Upper lobe of left lung (tissue), 6 donors: ENCODE measurements around the gene KRTAP9-9. TPM values are rescaled to one million over a fixed set of nuclear protein-coding genes. Genes with fewer than 3 reads are reported as not detected.
"Not testable (repeated sequence)": the region's sequence is repeated elsewhere in the genome, so short reads cannot be mapped to it uniquely, and the experiment has no call there.

ENCODE experiments used
- ATAC-seq, 2 donors: fragments of 200-7000 bp; cut with Tn5 transposase; one replicate each; pipeline ENCODE4 v1.9.1; 2022; ENCODE audit warnings: mild to moderate bottlenecking in 2 of 2, moderate library complexity in 2 of 2; ENCODE audit not compliant: low FRiP score in 2 of 2
- DNase-seq, 2 donors: peaks; one replicate each; pipeline ENCODE4 v3.0.0-alpha.2; 2019 to 2020
- H3K27ac ChIP-seq, 4 donors: fragments of 200-600 bp; sonication (generic); one replicate each; pipeline ENCODE4 v1.5.1; 2016 to 2019
- H3K27me3 ChIP-seq, 4 donors: fragments of 200-600 bp; sonication (generic); one replicate each; pipeline ENCODE4 v1.5.1; 2017 to 2019
- H3K36me3 ChIP-seq, 4 donors: fragments of 200-600 bp; sonication (generic); one replicate each; pipeline ENCODE4 v1.5.1; 2016 to 2019
- H3K4me1 ChIP-seq, 4 donors: fragments of 200-600 bp; sonication (generic); one replicate each; pipeline ENCODE4 v1.5.1; 2018 to 2019
- H3K4me3 ChIP-seq, 4 donors: fragments of 200-600 bp; sonication (generic); one replicate each; pipeline ENCODE4 v1.5.1; 2017 to 2019; ENCODE audit warnings: mild to moderate bottlenecking in 2 of 4, moderate library complexity in 1 of 4
- H3K9me3 ChIP-seq, 4 donors: fragments of 200-600 bp; sonication (generic); one replicate each; pipeline ENCODE4 v1.5.1; 2018 to 2019
- EP300 ChIP-seq, 4 donors: sonication (generic); formaldehyde crosslinking; IDR thresholded peaks; one replicate each; pipeline ENCODE4 v1.5.1; 2017; ENCODE audit warnings: antibody characterized with exemption in 4 of 4, control low read depth in 2 of 4
- POLR2A ChIP-seq, 4 donors: fragments of 450-650 bp; IDR thresholded peaks; one replicate each; pipeline ENCODE4 v1.5.1; 2016 to 2017; ENCODE audit warnings: antibody characterized with exemption in 4 of 4, mild to moderate bottlenecking in 2 of 4
- POLR2AphosphoS5 ChIP-seq, 2 donors: sonication (generic); formaldehyde crosslinking; IDR thresholded peaks; one replicate each; pipeline ENCODE4 v1.5.1; 2017; ENCODE audit warnings: antibody characterized with exemption in 2 of 2
- whole genome bisulfite sequencing, 2 donors: methylation state at CpG; one replicate each; pipeline ENCODE4 v1.1.5; 2017 to 2018; 5-methylcytosine and 5-hydroxymethylcytosine counted together
- total RNA-seq, 6 donors: library from RNA; depleted of rRNA in 4 of 6; stranded (reverse); fragments of >200 nt in 4 of 6; gene quantifications; one replicate each; pipeline versions ENCODE4 v1.1.0 to v1.2.1, GENCODE V29; 2016 to 2021
- TF ChIP-seq, protein P1 (sequence below), 6 experiments: fragments of 450-650 bp in 4 of 6; fragments of 200-600 bp in 2 of 6; sonication (generic) in 2 of 6; IDR thresholded peaks; one replicate each; pipeline ENCODE4 v1.5.1; 2016 to 2019; ENCODE audit warnings: antibody characterized with exemption in 6 of 6
- donor health status: DM: no; HTN: no; CAD: no; lungs with moderate emphysema.
- donor health status: DM: no; HTN: yes; CAD: no; lungs with severe emphysema.

KRTAP9-9 gene
- total RNA-seq, 6 donors from 2014 or later, result not detected

DNA sequence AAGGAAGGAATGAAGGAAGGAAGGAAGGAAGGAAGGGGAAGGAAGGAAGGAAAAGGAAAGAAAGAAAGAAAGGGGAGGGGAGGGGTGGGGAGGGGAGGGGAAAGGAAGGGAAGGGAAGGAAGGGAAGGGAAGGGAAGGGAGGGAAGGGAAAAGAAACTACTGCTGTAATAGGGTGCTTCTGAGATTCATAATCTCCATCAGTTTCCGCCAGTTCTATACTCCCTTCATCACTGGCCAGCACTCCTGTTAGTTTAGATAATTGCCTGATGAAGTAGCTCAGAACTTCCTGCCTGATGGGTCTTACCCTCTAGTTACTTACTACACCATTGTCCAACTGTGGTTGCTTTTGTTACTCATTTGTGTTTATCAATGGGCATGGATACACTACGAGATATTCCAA lies 8.0 kb downstream of the KRTAP9-9 start:
- no peak for ATAC-seq
- 64 to 77% methylated on average over 2 of the region's 2 CpGs for WGBS, 2 donors

GRCh38 chr17:41264599-41264998 lies 9.4 kb downstream of the KRTAP9-9 start:
- ATAC-seq, result no peak
- Histone ChIP-seq H3K4me1 (no peaks in the 10 kb centered on the region), H3K4me3 (no peak overlapping the region), H3K36me3 (no peaks in the 10 kb centered on the region), H3K27me3 (no peaks in the 10 kb centered on the region), H3K27ac (no peak overlapping the region), H3K9me3 (no peaks in the 10 kb centered on the region)
- 71 to 73% methylated on average over 3 of the region's 3 CpGs for WGBS, 2 donors
- TF ChIP-seq POLR2AphosphoS5 (IDR thresholded peaks at IDR 0.05), result no peak
- TF ChIP-seq, protein P1, sequence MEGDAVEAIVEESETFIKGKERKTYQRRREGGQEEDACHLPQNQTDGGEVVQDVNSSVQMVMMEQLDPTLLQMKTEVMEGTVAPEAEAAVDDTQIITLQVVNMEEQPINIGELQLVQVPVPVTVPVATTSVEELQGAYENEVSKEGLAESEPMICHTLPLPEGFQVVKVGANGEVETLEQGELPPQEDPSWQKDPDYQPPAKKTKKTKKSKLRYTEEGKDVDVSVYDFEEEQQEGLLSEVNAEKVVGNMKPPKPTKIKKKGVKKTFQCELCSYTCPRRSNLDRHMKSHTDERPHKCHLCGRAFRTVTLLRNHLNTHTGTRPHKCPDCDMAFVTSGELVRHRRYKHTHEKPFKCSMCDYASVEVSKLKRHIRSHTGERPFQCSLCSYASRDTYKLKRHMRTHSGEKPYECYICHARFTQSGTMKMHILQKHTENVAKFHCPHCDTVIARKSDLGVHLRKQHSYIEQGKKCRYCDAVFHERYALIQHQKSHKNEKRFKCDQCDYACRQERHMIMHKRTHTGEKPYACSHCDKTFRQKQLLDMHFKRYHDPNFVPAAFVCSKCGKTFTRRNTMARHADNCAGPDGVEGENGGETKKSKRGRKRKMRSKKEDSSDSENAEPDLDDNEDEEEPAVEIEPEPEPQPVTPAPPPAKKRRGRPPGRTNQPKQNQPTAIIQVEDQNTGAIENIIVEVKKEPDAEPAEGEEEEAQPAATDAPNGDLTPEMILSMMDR (IDR thresholded peaks at IDR 0.05), result no peak
- no peak for TF ChIP-seq POLR2A (IDR thresholded peaks at IDR 0.05)
- TF ChIP-seq EP300 (IDR thresholded peaks at IDR 0.05), result no peak
- DNase-seq, result no peak

More for the DNA sequence above, 8.0 kb downstream of the KRTAP9-9 start:
- Histone ChIP-seq H3K27ac (no peak overlapping the region), H3K36me3 (no peaks in the 10 kb centered on the region), H3K4me3 (no peak overlapping the region), H3K27me3 (no peaks in the 10 kb centered on the region), H3K4me1 (no peaks in the 10 kb centered on the region), H3K9me3 (no peaks in the 10 kb centered on the region)
- no peak for DNase-seq
- TF ChIP-seq POLR2AphosphoS5 (IDR thresholded peaks at IDR 0.05), result no peak
- TF ChIP-seq, protein P1 (IDR thresholded peaks at IDR 0.05), result no peak
- no peak for TF ChIP-seq POLR2A (IDR thresholded peaks at IDR 0.05)
- no peak for TF ChIP-seq EP300 (IDR thresholded peaks at IDR 0.05)

DNA sequence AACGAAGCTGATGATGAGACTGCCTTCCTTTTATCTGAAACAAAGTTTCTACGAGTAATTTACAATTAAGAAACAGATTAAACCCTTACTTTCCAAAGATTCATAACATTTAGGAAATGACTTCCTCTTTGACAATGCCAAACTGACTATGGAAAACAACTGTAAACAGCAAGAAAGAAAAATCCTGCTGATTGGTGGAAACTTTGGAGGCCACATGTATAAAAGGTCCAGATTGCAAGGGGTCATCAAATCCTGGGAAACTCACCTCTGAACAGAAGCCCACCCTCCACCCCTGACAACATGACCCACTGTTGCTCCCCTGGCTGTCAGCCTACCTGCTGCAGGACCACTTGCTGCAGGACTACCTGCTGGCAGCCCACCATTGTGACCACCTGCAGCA lies 9.9 kb downstream of the KRTAP9-9 start, which contains the start of gene KRTAP9-6:
TSS of gene KRTAP9-6 (plus strand) at position 301 of the 400 bp plus-strand sequence. CDS start at position 301, 0 bp downstream.
- TF ChIP-seq POLR2AphosphoS5 (IDR thresholded peaks at IDR 0.05) (no peak), POLR2A (IDR thresholded peaks at IDR 0.05) (no peak), EP300 (IDR thresholded peaks at IDR 0.05) (no peak)
- TF ChIP-seq, protein P1 (IDR thresholded peaks at IDR 0.05), result no peak
- DNase-seq, result no peak
- no peak within 1 kb of the TSS for H3K27ac ChIP-seq
- no peaks in the 10 kb centered on the region for H3K4me1 ChIP-seq
- no peaks in the 10 kb centered on the region for H3K9me3 ChIP-seq
- H3K4me3 ChIP-seq, result no peak within 1 kb of the TSS
- H3K27me3 ChIP-seq, result no peaks in the 10 kb centered on the region
- WGBS, 2 donors, result 27 to 39% methylated on average over 2 of the region's 2 CpGs
- no peaks in the 10 kb centered on the region for H3K36me3 ChIP-seq
- no peak for ATAC-seq

DNA sequence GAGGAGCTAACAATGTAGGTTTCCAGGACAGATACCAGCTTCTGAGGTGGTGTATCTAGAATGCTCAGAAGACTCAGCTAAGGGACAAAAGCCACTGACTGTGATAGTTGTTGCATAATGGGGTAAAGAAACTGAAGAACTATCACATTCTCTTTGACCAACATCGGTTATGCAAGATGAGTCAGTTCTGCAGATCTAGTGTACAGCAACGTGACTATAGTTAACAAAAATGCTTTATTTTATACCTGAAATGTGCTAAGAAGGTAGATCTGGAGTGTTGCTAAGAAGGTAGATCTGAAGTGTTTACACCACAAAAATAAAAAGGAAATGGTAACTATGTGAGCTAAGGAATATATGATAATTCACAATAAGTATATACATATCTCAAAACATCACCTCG lies 12.5 kb downstream of the KRTAP9-9 start:
- Histone ChIP-seq H3K4me3 (no peak overlapping the region), H3K27me3 (no peaks in the 10 kb centered on the region), H3K4me1 (no peaks in the 10 kb centered on the region), H3K36me3 (no peaks in the 10 kb centered on the region), H3K27ac (no peak overlapping the region), H3K9me3 (no peaks in the 10 kb centered on the region)
- TF ChIP-seq EP300 (IDR thresholded peaks at IDR 0.05), result no peak
- TF ChIP-seq, protein P1 (IDR thresholded peaks at IDR 0.05), result no peak
- TF ChIP-seq POLR2AphosphoS5 (IDR thresholded peaks at IDR 0.05), result no peak
- no peak for TF ChIP-seq POLR2A (IDR thresholded peaks at IDR 0.05)
- DNase-seq (no peak), ATAC-seq (no peak)
- WGBS, 2 donors, result 81% methylated on average over 3 of the region's 3 CpGs; no CpG with 5 or more reads in 1 of the 2 donors

DNA sequence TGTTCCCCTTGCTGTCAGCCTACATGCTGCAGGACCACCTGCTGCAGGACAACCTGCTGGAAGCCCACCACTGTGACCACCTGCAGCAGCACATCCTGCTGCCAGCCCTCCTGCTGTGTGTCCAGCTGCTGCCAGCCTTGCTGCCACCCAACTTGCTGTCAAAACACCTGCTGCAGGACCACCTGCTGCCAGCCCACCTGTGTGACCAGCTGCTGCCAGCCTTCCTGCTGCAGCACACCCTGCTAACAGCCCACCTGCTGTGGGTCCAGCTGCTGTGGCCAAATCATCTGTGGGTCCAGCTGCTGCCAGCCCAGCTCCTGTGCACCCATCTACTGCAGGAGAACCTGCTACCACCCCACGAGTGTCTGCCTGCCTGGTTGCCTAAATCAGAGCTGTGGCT lies 16.1 kb downstream of the KRTAP9-9 start:
- not testable (repeated sequence) for H3K4me3 ChIP-seq, H3K36me3 ChIP-seq, H3K27me3 ChIP-seq, ATAC-seq, H3K9me3 ChIP-seq, H3K27ac ChIP-seq, DNase-seq, H3K4me1 ChIP-seq
- no CpG with 5 or more reads among the region's 1 CpG for WGBS, 2 donors
